Measurements from ENCODE around the gene BBLN.

GRCh38 chr9:128182893-128183588 is 23.0 kb downstream of the BBLN start:
- TF ChIP-seq CTCF (IDR thresholded peaks at IDR 0.05; ENCODE audit: low read depth, low read length, poor library complexity, severe bottlenecking) (no peak), EZH2phosphoT487 (IDR thresholded peaks at IDR 0.05; ENCODE audit: borderline replicate concordance, low read length) (no peak)

Data from DOHH2 (cell line).